Measurements from ENCODE around the gene MAML1.
"Not testable (repeated sequence)": the region's sequence is repeated elsewhere in the genome, so short reads cannot be mapped to it uniquely, and the experiment has no call there.

Gene MAML1

GRCh38 chr5:179766726-179767455 lies 34.3 kb downstream of the MAML1 start:
- in situ Hi-C loops (cut with MboI; ENCODE audit: low sequenced_read_pairs), result no loop called here

DNA sequence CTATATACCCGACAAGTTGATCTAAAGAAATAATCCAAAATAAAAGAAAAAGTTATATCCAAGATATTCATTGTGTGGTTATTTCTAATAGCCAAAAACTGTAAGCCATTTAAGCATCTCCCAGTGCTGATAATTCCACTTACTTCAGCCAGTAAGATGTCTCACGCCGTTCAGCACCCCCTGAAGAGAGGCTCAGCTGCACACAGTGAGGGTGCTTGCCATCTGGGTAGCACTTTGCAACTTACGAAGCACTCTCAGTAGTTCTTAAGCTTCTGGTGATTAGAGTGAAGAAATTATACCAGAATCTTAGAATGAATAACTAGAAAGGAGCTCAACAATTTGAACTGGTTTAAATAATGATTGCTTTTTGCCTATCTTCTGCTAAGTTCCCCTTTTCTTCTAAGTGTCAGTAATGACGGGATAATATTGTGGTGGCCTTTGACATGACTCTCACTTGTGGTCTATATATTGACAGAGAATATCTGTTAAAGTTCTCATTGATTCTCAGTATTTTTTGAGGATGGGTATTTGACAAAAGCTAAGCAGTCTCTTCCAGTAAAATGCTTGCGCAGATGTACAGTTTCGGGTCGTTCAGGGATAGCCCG lies 35.0 kb downstream of the MAML1 start:
- in situ Hi-C loops (cut with MboI; ENCODE audit: low sequenced_read_pairs), result no loop called here

- in situ Hi-C loops (cut with MboI; ENCODE audit: low sequenced_read_pairs), result no loop called here
Observed at GRCh38 chr5:179768326-179769085, 35.9 kb downstream of the MAML1 start.

GRCh38 chr5:179769271-179769670 lies 36.6 kb downstream of the MAML1 start:
- in situ Hi-C loops (cut with MboI; ENCODE audit: low sequenced_read_pairs), result no loop called here

DNA sequence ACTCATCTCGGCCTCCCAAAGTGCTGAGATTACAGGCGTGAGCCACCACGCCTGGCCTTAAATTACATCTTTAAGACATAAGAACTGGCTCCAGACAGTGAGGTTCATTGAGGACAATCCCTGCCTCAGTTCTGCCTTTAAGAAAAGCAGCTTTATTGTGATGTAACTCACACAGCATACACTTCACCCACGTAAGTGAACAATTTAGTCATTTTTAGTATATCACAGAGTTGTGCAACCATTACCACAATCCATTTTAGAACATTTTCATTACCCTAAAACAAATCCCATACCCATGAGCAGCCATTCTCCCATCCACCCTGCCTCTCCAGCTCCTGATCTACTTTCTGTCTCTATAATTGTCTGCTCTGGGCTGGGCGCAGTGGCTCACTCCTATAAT lies 37.2 kb downstream of the MAML1 start:
- in situ Hi-C loops (cut with MboI; ENCODE audit: low sequenced_read_pairs), result no loop called here

DNA sequence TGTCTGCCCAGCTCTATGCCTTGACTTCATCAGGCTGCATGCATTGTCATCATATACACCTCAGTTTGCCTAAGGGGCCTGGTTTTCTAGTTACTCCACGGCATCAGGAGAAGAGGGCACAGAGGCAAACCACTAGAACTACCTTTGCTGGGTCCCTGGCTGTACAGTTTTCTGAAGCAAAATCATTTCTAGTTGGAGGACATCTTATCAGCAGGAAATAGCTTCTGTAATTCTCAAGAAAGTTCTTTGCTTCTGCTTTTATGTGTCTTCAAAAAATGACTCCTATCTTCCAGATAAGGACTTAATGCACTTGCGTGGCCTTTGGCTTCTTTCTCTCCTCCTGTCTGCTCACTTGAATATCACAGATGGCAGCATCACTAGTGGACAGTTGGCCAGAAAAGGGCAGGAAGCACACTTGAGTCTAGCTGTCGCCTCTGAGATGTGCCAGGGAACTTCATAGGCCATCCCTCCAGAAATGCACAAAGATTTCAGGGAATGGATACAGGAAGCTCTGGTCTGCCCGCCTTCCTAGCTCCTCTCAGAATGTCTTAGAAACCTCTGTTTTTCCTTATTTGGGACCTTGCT lies 38.8 kb downstream of the MAML1 start:
- in situ Hi-C loops (cut with MboI; ENCODE audit: low sequenced_read_pairs), result no loop called here

DNA sequence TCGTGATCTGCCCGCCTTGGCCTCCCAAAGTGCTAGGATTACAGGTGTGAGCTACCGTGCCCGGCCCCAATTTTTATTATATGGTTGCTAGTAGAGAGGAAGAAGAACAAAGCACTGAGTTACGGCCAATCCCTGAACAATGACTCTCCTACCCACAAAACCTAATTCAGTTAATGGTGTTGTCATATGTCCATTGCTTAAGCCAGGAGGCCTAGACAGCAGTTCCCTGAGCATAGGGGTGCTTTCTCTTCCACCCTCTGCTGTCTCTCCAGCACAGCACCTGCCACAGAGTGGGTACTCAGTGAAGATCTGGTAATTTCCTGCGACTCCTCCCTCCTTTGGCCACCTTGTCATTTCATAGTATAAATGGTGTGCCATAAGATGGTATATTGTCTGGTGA lies 39.7 kb downstream of the MAML1 start:
- in situ Hi-C loops (cut with MboI; ENCODE audit: low sequenced_read_pairs), result no loop called here

- in situ Hi-C loops (cut with MboI; ENCODE audit: low sequenced_read_pairs), result no loop called here
Observed at GRCh38 chr5:179773686-179774040, 41.0 kb downstream of the MAML1 start.

GRCh38 chr5:179774442-179774841 lies 41.8 kb downstream of the MAML1 start:
- in situ Hi-C loops (cut with MboI; ENCODE audit: low sequenced_read_pairs), result no loop called here

DNA sequence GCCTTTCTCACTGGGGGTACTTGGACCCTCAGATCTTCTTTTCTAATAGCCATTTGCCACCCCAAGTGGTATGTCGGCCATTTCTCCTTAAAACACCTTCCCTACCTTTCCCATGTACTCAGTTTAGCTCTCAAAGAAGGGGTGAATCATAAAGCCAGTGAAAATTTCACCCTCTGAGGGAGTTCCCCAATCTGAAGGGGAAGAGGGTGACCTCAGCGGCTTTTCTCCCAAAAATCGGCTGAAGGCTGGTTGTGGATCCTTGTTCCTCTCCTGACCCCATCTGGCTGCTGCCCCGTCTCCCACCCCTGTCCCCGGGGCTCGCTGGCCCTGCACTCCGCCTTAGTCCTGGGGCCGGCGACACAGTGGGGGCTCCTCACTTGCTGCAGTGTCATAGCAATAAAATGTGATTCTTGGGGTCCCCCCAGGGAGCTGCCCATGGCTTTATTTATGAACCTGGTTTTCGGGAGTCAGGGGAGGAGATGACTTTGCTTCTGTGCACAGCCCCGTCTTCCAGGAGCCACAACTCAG lies 43.9 kb downstream of the MAML1 start:
- in situ Hi-C loops (cut with MboI; ENCODE audit: low sequenced_read_pairs), result no loop called here

- in situ Hi-C loops (cut with MboI; ENCODE audit: low sequenced_read_pairs), result no loop called here
Observed at GRCh38 chr5:179777456-179777855, 44.8 kb downstream of the MAML1 start.

DNA sequence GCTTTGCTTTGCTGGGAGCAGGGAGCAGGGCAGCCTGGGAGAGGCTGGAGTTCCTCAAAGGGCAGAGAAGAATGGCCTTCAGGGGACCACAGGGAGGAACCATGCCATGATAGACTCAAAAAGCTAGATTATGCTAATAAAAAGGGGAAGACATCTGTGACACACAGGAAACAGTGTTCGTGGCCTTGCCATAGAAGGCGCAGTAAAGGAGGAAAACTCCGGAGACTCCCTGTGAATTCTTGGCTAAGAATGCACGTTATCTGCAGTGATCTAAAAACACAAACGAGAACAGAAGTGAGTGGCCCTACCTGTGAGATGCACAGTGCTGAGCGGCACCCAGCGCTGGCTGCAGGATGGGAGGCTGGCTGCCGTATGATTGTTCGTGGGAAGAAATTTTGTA lies 45.3 kb downstream of the MAML1 start:
- in situ Hi-C loops (cut with MboI; ENCODE audit: low sequenced_read_pairs), result no loop called here

DNA sequence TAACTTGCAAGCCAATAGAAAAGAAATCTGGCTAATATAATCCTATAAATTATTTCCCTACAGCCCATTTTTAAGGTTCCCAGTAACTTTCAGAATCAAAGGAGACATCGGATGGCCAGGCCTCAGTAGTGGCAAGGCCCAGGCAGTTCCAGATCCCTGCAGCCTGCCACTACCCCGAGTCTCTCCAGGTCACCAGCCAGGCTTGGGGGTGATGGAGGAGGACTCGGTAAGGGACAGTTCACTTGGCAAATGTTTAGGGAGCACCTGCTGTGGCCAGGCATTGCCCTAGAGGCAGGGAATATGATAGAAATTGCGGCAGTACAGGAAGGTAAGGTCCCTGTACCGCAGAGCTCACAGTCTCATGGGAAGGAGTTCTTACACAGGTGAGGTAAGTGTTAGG lies 46.0 kb downstream of the MAML1 start:
- in situ Hi-C loops (cut with MboI; ENCODE audit: low sequenced_read_pairs), result no loop called here

DNA sequence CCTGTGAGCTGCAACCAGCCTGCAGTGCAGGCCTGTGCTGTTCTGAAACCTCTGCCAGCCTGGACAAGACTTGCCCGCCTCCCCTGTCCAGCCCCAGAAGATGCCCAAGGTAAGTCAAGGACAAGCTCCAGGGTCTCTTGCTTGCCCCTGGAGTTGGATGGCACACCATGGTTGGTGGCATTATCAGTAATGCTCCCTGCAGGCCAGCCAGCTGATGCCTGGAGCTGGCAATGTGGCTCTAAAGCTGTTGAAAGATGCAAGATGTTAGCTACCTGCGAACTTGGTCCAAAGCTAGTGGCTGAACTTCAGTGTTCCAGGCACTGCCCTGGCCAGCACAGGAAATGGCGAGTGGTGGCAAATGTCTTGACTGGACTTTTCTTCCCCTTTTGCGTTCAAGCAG lies 47.2 kb downstream of the MAML1 start:
- in situ Hi-C loops (cut with MboI; ENCODE audit: low sequenced_read_pairs), result no loop called here

DNA sequence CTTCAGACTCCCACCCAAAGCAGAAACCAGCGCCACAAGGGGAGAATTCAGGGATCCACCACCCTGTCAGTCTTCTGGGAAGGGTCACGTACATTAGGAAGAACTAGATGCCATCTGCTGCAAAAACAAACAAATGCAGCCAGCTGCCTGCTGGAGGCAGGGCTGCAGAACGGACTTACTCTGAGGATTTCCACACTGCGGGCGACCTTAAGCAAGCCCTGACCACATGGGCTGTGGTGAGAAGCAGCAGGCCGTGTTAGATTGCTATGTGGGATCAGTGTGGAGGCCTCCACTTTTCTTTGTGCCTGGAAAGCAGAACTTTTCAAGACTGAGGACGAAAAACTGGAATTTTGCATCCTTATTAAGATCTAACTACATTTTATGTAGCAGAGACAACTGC lies 47.7 kb downstream of the MAML1 start:
- in situ Hi-C loops (cut with MboI; ENCODE audit: low sequenced_read_pairs), result no loop called here

- in situ Hi-C loops (cut with MboI; ENCODE audit: low sequenced_read_pairs), result no loop called here
Observed at GRCh38 chr5:179781846-179782245, 49.2 kb downstream of the MAML1 start.

DNA sequence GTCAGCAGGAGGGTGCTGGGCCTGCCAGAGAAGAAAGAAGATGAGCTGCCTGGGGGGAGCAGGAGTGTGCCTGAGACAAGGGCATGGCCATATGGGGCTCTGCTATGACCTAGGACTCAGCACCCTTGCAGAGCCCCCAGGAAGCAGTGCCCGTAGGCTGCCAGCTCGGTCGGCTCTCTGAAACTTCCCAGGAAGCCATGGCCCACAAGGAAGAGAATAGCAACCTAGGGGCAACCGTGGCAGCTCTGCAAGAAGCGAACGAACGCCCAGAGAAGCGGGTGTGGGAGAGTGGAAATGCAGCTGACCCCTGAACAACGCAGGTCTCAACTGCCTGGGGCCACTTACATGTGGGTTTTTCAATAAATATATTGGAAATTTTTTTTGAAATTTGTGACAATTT lies 50.5 kb downstream of the MAML1 start:
- in situ Hi-C loops (cut with MboI; ENCODE audit: low sequenced_read_pairs), result no loop called here

DNA sequence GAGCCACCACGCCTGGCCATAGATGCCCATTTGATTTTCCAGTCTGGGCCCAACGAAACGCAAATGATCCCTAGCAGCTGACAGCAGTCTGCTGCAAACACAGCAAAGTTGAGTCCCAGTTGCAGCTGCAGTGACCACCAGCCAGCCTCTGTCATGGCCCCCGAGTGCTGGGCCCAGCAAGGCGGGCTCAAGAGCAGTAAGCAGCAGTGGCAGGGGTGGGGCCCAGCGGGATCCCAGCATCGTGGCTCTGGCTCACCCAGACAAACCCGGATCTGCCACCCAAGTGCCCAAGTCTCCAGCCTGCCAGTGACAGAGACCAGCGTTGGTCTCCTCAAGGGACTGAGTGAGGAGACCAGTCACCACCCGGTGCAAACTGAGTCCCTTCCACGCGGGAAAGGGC lies 54.2 kb downstream of the MAML1 start:
- in situ Hi-C loops (cut with MboI; ENCODE audit: low sequenced_read_pairs), result no loop called here

DNA sequence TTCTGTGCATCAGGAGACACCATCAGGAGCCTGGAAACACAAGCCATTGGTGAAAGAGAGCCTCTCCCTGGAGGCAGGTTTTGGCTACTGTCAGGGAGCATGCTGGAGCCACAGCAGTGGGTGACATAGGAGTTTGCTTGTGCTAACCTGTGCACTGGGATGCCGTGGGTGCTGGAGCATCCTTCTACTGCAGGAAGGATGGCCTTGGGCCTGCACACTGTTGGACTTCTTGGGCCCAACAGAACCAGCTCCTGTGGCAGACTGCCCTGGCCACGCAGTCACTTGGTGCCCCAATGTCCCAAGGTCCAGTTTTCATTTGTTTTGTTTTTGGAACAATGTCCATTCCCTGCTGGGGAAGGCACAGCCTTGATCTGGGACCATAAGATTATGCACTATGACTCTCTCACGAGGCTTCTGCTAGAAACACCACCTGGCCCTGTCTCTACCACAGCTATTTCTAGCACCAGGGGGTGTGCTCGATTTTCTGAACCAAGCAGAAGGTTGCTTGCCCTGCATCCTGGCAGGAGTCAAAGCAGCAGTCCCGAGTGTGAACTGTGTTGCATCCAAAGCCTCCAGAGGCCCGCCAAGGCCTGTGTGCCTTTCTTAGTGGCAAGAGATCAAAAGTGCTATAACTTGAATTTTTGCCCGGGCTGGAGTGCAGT lies 55.7 kb downstream of the MAML1 start:
- in situ Hi-C loops (cut with MboI; ENCODE audit: low sequenced_read_pairs), result no loop called here

GRCh38 chr5:179789278-179789677 lies 56.7 kb downstream of the MAML1 start:
- in situ Hi-C loops (cut with MboI; ENCODE audit: low sequenced_read_pairs), result not testable (repeated sequence)
